HG03354 (cell line): ENCODE results near the gene WDR43.

Experiments
- ATAC-seq: cut with Tn5 transposase; IDR thresholded peaks from one replicate; pipeline ENCODE4 v1.9.1; 2021; ENCODE audit warnings: mild to moderate bottlenecking; ENCODE audit not compliant: unreplicated experiment, poor library complexity, severe bottlenecking

Gene WDR43

DNA sequence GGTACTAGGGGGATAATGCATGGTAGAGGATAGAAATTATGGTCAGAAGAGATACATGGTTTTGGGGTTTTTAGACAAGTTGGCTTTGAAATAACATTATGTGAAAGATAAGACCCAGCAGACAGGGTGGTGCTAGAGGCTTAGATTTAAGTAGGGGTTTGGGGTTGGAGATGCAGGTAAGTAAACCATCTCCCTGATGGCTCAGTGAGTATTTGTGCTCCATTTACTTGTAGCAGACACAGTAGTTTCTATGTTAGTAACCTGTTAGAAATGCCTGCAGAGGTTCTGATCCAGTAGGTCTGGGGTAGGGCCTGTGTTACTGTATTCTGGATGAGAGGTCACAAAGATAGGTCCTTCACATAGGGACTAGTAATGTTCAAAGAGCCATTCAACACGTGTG is 13.7 kb downstream of the WDR43 start:
- no peak for ATAC-seq

DNA sequence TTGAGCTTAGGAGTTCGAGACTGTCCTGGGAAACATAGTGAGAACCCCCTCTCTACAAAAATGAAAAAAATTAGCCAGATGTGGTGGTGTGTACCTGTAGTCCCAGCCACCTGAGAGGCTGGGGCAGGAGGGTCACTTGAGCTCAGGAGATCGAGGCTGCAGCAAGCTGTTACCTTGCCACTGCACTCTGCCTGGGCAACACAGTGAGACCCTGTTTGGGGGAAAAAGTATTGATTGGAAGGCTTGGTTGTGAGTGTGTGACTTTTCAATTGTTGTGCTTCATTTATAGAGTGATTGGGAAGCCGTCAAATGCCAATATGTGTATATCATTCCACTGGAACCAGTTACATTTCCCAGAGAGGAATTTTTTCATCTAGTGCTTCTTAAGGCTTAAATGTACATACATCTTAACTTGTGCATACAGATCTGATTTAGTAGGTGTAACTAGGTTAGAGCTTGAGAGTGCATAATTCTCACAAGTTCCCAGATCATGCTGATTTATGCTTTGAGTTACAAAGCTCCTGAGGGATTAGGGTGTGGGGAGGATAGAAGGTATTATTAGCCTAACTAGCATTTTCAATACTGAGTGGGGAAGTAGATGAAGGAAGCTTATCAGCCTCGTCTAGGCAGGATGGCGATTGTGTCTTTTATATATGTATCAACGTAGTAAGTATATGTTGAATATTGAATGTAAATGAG is 15.3 kb downstream of the WDR43 start:
- no peak for ATAC-seq

GRCh38 chr2:28915939-28916338 is 21.5 kb downstream of the WDR43 start:
- ATAC-seq, result no peak

- no peak for ATAC-seq
Measured at GRCh38 chr2:28926847-28927246, 32.4 kb downstream of the WDR43 start.

DNA sequence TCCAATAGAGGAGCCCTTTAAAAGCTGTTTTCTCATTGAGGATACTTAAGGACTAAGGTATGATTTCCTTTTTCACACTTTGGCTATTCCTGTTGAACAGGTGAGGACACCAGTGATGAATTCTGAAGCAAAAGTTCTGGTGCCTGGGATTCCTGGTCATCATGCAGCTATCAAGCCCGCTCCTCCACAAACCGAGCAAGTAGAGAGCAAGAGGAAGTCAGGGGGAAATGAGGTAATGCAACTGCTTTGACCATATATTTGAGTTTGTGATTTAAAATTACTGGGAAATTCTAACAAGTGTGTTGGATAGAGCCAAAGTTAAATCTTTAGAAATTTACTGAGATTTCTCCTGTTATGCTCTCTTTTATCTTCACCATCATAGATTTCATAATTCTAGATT is 33.0 kb downstream of the WDR43 start:
- no peak for ATAC-seq

DNA sequence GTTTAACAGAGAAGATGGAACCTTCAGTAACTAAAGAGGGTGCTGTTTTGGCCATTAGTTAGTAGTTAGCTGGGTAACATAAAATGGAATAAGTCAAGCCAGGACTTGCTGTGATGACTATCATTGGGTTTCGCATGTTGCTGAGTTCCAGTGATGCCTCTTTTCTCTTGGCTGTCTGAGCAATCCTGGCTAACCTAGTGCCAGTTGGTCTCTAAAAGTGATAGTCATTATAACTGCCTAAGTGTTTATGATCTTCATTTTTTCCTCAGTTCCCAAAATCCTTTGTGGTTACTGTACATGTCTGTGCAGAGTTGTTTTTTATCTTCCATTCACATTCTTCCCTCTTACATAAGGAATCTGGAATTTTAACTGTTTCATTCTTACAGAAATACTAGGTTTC is 33.4 kb downstream of the WDR43 start:
- no peak for ATAC-seq

DNA sequence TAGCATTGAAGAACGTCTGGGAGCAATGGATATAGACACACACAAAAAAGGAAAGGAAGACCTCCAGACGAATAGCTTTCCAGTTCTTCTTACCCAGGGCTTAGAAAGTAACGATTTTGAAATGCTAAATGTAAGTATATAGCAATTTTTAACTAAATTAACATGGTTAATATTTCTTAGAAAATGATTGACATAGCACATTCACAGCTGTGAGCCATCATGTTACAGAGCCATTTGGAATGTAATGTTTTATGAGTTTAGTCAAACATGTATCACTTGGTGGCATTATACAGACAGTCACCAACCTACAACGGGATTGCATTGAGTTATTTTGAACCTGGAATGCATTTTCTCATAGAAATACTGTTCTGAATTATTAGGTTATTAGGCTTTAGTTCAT is 35.1 kb downstream of the WDR43 start:
- no peak for ATAC-seq

DNA sequence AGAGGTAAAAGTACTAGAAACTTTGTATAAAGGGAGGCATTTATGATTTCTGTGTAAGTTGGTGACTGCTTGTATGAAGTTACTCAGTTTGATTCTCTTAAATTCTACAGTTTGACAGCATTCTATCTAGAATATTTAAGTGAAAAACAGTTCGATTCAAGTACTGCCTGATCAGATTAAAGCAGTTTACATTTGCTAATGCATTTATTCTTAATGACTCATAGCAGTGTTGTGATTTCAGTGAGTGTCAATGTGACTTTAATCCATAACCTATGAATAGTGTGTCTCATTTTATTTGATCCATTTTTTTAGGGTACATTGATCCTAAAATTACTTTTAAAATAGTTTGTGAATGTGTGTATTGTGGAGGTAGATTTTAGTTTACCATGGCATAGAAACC is 35.7 kb downstream of the WDR43 start:
- ATAC-seq, result no peak

- ATAC-seq, result no peak
Measured at GRCh38 chr2:28934769-28935168, 40.3 kb downstream of the WDR43 start.

GRCh38 chr2:28941008-28941407 is 46.5 kb downstream of the WDR43 start:
- no peak for ATAC-seq

- ATAC-seq, result no peak
Measured at GRCh38 chr2:28944535-28945248, 50.2 kb downstream of the WDR43 start.

GRCh38 chr2:28948160-28948559 is 53.7 kb downstream of the WDR43 start:
- ATAC-seq, result no peak

DNA sequence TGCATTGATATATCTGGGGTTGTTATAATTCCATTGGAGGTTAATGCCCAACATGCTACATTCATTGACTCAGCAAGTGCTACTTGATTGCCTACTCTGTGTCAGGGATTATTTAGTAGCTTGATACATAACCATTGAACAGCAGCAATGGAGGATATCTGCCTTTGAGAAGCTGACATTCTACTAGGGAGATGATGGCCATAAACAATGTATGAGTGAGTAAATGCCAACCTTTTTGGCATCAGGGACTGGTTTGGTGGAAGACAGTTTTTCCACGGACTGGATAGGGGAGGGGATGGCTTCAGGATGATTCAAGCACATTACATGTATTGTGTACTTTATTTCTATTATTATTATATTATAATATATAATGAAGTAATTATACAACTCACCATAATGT is 54.7 kb downstream of the WDR43 start:
- no peak for ATAC-seq

- no peak for ATAC-seq
Measured at GRCh38 chr2:28949617-28950305, 55.3 kb downstream of the WDR43 start.

DNA sequence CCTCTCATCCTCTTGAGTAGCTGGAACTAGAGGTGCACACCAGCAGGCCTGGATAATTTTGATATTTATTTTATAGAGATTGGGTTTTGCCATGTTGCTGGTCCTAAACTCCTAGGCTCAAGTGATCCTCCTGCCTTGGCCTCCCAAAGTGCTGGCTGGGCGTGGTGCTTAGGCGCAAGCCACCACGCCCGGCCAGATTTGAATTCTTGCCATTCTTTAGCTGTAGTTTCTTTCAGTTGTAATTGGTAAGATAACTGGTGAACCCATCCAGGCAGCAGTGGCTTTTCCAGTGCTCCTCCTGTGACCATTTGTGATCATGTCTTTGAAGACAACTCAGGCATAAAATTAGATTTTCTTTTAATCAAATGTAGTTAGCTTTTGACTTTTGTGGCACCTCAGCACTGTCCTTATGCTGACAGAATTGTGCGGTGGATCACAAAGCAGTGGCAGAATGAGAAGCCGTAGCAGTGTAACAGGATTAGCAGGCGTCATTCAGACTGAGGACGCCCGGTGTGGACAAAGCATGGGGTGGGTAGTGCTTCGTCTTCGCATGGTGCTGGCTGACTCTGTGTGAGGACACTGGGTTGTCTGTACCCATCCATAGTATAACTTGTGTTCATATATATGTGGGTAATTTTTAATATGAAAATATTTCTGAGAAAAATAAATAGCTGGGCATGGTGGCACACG is 56.6 kb downstream of the WDR43 start:
- ATAC-seq, result no peak

DNA sequence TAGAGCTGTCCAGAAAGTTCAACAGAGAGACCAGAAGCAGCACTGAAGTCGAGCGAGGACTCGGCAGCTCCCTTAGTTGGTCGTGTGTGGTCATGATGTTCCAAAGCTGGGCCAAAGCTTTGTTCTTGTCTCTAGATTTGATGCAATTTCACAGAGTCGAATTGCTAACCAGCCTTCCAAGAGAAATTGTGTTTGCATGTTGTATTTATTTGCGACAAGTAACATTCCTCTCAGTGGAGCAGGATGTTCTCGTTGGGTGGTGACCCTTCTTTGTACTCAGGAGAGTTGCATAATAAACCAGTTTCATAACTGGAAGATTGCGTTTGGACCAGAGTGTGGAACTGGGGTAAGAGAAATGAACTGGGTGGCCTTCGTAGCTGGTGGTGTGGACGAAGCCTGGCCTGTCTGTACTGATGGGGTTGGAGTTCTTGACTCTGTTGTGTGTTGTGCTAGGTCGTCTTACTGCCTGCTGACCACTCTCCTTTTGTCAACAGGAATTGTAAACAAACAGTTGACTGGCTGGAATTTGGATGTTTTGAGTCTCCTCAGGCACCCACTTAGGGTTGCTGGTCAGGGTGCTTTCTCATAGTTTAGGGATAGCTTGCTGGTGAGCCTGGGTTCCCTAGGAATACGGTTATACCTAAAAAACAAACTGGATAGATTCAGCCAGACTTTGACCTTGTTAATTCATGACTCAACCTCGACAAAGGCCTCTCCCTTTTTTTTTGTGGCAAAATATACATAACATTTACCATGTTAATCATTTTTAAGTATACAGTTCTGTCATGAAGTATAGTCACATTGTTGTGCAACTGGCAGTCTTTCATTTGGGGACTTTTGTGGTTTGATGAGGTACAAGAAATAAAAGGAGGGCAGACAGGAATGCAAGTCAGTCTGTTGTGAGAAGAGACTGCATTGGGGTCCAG is 57.7 kb downstream of the WDR43 start:
- no peak for ATAC-seq

GRCh38 chr2:28952836-28953211 is 58.4 kb downstream of the WDR43 start:
- no peak for ATAC-seq

- no peak for ATAC-seq
Measured at GRCh38 chr2:28955467-28955866, 61.0 kb downstream of the WDR43 start.

DNA sequence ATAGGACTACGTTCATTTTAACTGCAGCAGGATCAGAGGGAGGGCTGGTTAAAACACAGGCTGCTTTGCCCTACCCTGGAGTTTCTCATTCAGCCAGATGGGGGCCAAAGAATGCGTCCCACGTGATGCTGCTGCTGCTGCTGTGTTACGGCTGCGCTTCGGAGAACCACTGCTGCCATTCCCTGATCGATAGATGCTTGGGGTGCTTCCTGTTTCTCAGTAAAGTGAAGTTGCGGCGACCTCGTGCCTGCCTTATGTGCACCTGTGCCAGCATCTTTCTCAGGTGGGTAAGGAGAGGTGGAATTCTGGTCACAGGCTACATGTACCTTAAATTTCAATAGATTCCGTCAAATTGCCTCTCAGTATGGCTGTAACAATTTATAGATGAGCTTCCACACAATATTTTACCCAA is 62.0 kb downstream of the WDR43 start:
- ATAC-seq, result peak; percentile 51
